Measurements from ENCODE around the gene FEV.

DNA sequence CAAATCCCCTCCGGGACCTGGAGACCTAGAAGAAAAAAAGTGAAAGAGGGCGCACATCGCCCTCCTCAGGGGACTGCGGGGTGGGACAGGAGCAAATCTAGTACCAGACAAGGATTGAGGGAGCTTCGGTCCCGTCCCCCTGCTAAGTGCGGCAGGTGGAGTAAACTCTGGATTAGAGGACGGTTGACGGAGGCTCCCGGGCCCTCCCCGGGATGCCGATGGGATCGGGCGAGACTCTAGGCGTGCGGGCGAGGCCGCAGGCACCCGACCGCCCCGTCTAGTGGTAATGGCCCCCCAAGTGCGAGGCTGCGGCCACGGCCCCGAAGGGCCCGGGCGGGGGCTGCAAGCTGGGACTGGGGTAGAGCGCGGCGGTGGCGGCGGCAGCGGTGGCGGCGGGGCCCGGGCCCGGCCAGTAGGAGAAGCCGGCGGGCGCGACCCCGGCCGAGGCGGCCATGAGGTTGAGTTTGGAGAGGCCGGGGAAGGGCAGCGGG is 3.5 kb downstream of the FEV start:
- TF ChIP-seq EZH2 (IDR thresholded peaks at IDR 0.05; ENCODE audit: borderline replicate concordance, low read depth, low read length, severe bottlenecking) = peak; percentile 84
- TF ChIP-seq, protein P1, sequence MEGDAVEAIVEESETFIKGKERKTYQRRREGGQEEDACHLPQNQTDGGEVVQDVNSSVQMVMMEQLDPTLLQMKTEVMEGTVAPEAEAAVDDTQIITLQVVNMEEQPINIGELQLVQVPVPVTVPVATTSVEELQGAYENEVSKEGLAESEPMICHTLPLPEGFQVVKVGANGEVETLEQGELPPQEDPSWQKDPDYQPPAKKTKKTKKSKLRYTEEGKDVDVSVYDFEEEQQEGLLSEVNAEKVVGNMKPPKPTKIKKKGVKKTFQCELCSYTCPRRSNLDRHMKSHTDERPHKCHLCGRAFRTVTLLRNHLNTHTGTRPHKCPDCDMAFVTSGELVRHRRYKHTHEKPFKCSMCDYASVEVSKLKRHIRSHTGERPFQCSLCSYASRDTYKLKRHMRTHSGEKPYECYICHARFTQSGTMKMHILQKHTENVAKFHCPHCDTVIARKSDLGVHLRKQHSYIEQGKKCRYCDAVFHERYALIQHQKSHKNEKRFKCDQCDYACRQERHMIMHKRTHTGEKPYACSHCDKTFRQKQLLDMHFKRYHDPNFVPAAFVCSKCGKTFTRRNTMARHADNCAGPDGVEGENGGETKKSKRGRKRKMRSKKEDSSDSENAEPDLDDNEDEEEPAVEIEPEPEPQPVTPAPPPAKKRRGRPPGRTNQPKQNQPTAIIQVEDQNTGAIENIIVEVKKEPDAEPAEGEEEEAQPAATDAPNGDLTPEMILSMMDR (IDR thresholded peaks at IDR 0.05; ENCODE audit: extremely low read depth in 1 of 2, insufficient read depth in 1 of 2, low read depth in 1 of 2, low read length in 2 of 2) = no peak
- TF ChIP-seq, protein P2, sequence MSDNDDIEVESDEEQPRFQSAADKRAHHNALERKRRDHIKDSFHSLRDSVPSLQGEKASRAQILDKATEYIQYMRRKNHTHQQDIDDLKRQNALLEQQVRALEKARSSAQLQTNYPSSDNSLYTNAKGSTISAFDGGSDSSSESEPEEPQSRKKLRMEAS (IDR thresholded peaks at IDR 0.05; ENCODE audit: insufficient read depth, insufficient read length) = no peak
- TF ChIP-seq GATA2 (IDR thresholded peaks at IDR 0.05; ENCODE audit: insufficient read depth, insufficient read length, low read depth, low read length) = no peak
- TF ChIP-seq POLR2AphosphoS5 (IDR thresholded peaks at IDR 0.05; ENCODE audit: insufficient read depth, low read depth, low read length) = no peak
- TF ChIP-seq POLR2A (IDR thresholded peaks at IDR 0.05; ENCODE audit: low read depth, low read length) = no peak
- no peak for TF ChIP-seq JUN (IDR thresholded peaks at IDR 0.05; ENCODE audit: borderline replicate concordance, insufficient read depth, insufficient read length, low read depth)
- no peak for TF ChIP-seq FOS (IDR thresholded peaks at IDR 0.05; ENCODE audit: borderline replicate concordance, insufficient read depth, low read length)
